22Rv1 (cell line): ENCODE measurements around the gene SLAMF8.

Source experiments
- ZFX ChIP-seq: fragments of 450-650 bp; IDR thresholded peaks from 2 replicates; pipeline ENCODE4 v1.6.1; 2017; ENCODE audit warnings: antibody characterized with exemption, borderline replicate concordance
- TF ChIP-seq, protein P1 (sequence below): fragments of 450-650 bp; IDR thresholded peaks from 2 replicates; pipeline ENCODE4 v1.5.1; 2017; ENCODE audit warnings: mild to moderate bottlenecking

- TF ChIP-seq, protein P1, sequence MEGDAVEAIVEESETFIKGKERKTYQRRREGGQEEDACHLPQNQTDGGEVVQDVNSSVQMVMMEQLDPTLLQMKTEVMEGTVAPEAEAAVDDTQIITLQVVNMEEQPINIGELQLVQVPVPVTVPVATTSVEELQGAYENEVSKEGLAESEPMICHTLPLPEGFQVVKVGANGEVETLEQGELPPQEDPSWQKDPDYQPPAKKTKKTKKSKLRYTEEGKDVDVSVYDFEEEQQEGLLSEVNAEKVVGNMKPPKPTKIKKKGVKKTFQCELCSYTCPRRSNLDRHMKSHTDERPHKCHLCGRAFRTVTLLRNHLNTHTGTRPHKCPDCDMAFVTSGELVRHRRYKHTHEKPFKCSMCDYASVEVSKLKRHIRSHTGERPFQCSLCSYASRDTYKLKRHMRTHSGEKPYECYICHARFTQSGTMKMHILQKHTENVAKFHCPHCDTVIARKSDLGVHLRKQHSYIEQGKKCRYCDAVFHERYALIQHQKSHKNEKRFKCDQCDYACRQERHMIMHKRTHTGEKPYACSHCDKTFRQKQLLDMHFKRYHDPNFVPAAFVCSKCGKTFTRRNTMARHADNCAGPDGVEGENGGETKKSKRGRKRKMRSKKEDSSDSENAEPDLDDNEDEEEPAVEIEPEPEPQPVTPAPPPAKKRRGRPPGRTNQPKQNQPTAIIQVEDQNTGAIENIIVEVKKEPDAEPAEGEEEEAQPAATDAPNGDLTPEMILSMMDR = no peak
- TF ChIP-seq ZFX = no peak
Measured at GRCh38 chr1:159791031-159791430, 35.6 kb upstream of the SLAMF8 start.
